IMR-90 (cell line): ENCODE measurements around the gene S1PR5. TPM values are rescaled to one million over a fixed set of nuclear protein-coding genes. Genes with fewer than 3 reads are reported as not detected.

Source experiments
- ATAC-seq: fragments of 200-7000 bp; cut with Tn5 transposase; 2 replicates; pipeline ENCODE4 v1.9.1; 2020; ENCODE audit warnings: low read depth, mild to moderate bottlenecking, moderate library complexity
- BruUV-seq: library from RNA; stranded (reverse); fragments of 400-500 nt; replicated peaks from 2 replicates; lab custom pipeline; 2021; lab: Mats Ljungman, UMichigan
- CTCF ChIA-PET: fragments of 300-600 bp; formaldehyde crosslinking; extraction: SDS; loops from one replicate; lab custom pipeline; 2021; ENCODE audit warnings: antibody characterized with exemption; lab: Yijun Ruan, JAX
- POLR2A ChIA-PET: fragments of 300-600 bp; sonication (Branson Sonifier 250); formaldehyde crosslinking; loops from one replicate; lab custom pipeline; 2022; ENCODE audit warnings: antibody characterized with exemption; ENCODE audit not compliant: unreplicated experiment; lab: Charles Lee
- DNase-seq: peaks from one replicate; pipeline ENCODE4 v3.0.0; 2013
- H2AFZ ChIP-seq: replicated peaks from 2 replicates; pipeline ENCODE3; 2013; ENCODE audit warnings: low read length, mild to moderate bottlenecking; ENCODE audit not compliant: poor library complexity
- H2AK5ac ChIP-seq: 2 replicates; pipeline ENCODE4 v1.6.1; 2013; ENCODE audit warnings: low read depth, low read length, inconsistent platforms
- H2AK9ac ChIP-seq: replicated peaks from 2 replicates; pipeline ENCODE3; 2013; ENCODE audit warnings: mild to moderate bottlenecking, low read depth, low read length, moderate library complexity; ENCODE audit not compliant: poor library complexity
- H2BK120ac ChIP-seq: 2 replicates; pipeline ENCODE4 v1.6.1; 2013; ENCODE audit warnings: low read depth, low read length, inconsistent platforms
- H2BK15ac ChIP-seq: 3 replicates; pipeline ENCODE4 v1.6.1; 2013; ENCODE audit warnings: low read depth, low read length, inconsistent platforms
- H2BK20ac ChIP-seq: 2 replicates; pipeline ENCODE4 v1.6.1; 2013; ENCODE audit warnings: low read depth, mild to moderate bottlenecking, inconsistent platforms, low read length, moderate library complexity
- H2BK5ac ChIP-seq: 2 replicates; pipeline ENCODE4 v1.6.1; 2013; ENCODE audit warnings: mild to moderate bottlenecking, low read depth, low read length, inconsistent platforms; ENCODE audit not compliant: poor library complexity, severe bottlenecking
- H3K14ac ChIP-seq: replicated peaks from 2 replicates; pipeline ENCODE4 v1.6.1; 2013; ENCODE audit warnings: low read depth, low read length, inconsistent platforms
- H3K18ac ChIP-seq: 2 replicates; pipeline ENCODE4 v1.6.1; 2013; ENCODE audit warnings: low read depth, low read length, control low read depth
- H3K23ac ChIP-seq: 2 replicates; pipeline ENCODE4 v1.6.1; 2013; ENCODE audit warnings: low read depth, low read length, inconsistent platforms
- H3K27ac ChIP-seq: 2 replicates; pipeline ENCODE4 v1.5.1; 2013; ENCODE audit warnings: mild to moderate bottlenecking, control low read depth, low read length; ENCODE audit not compliant: insufficient read depth
- H3K27me3 ChIP-seq: 2 replicates; pipeline ENCODE4 v1.6.1; 2013; ENCODE audit warnings: low read length; ENCODE audit not compliant: control insufficient read depth, insufficient read depth
- H3K36me3 ChIP-seq: 2 replicates; pipeline ENCODE4 v1.6.1; 2013; ENCODE audit warnings: low read length, mixed read lengths; ENCODE audit not compliant: control insufficient read depth, insufficient read depth
- H3K4ac ChIP-seq: 2 replicates; pipeline ENCODE4 v1.6.1; 2013; ENCODE audit warnings: low read depth, low read length, inconsistent platforms
- H3K4me1 ChIP-seq: 2 replicates; pipeline ENCODE4 v1.6.1; 2013; ENCODE audit warnings: low read length, mixed read lengths; ENCODE audit not compliant: control insufficient read depth, insufficient read depth
- H3K4me2 ChIP-seq: 2 replicates; pipeline ENCODE4 v1.6.1; 2013; ENCODE audit warnings: low read depth, mild to moderate bottlenecking, control low read depth, low read length, moderate library complexity
- H3K4me3 ChIP-seq: 2 replicates; pipeline ENCODE4 v1.5.1; 2013; ENCODE audit warnings: low read depth, mild to moderate bottlenecking, control low read depth, low read length, moderate library complexity; ENCODE audit not compliant: insufficient read depth
- H3K56ac ChIP-seq: 2 replicates; pipeline ENCODE4 v1.6.1; 2013; ENCODE audit warnings: low read length, inconsistent platforms; ENCODE audit not compliant: insufficient read depth; ENCODE audit errors: extremely low read depth
- H3K79me1 ChIP-seq, 2 experiments: 2 replicates each; pipeline ENCODE4 v1.6.1; 2013; ENCODE audit warnings: low read length in 2 of 2, inconsistent platforms in 1 of 2, low read depth in 1 of 2
- H3K9ac ChIP-seq: 2 replicates; pipeline ENCODE4 v1.6.1; 2013; ENCODE audit warnings: low read depth, low read length, control low read depth
- H3K9me1 ChIP-seq: 2 replicates; pipeline ENCODE4 v1.6.1; 2013; ENCODE audit warnings: low read length, inconsistent platforms; ENCODE audit not compliant: insufficient read depth
- H3K9me3 ChIP-seq: 2 replicates; pipeline ENCODE4 v1.6.1; 2013; ENCODE audit warnings: low read length; ENCODE audit not compliant: control insufficient read depth, insufficient read depth
- H4K20me1 ChIP-seq: 2 replicates; pipeline ENCODE4 v1.6.1; 2013; ENCODE audit warnings: low read length, inconsistent platforms; ENCODE audit not compliant: insufficient read depth
- H4K5ac ChIP-seq: 2 replicates; pipeline ENCODE4 v1.6.1; 2013; ENCODE audit warnings: mild to moderate bottlenecking, low read depth, low read length, control low read depth
- H4K8ac ChIP-seq, 2 experiments: 2 replicates each; pipeline ENCODE4 v1.6.1; 2013; ENCODE audit warnings: low read depth in 2 of 2, low read length in 2 of 2, control low read depth in 1 of 2, inconsistent platforms in 1 of 2
- H4K91ac ChIP-seq: 2 replicates; pipeline ENCODE4 v1.6.1; 2013; ENCODE audit warnings: low read depth, low read length, inconsistent platforms; ENCODE audit not compliant: insufficient read depth
- CEBPB ChIP-seq: IDR thresholded peaks from 2 replicates; pipeline ENCODE4 v1.6.1; 2012; ENCODE audit warnings: low read depth, low read length, improper control_type of control experiment
- CHD1 ChIP-seq: IDR thresholded peaks from 2 replicates; pipeline ENCODE4 v1.6.1; 2012; ENCODE audit warnings: low read depth, low read length, improper control_type of control experiment
- CTCF ChIP-seq: conservative IDR thresholded peaks from 2 replicates; pipeline ENCODE4 v1.5.1; 2012; ENCODE audit warnings: mild to moderate bottlenecking, low read depth, low read length, improper control_type of control experiment
- FOS ChIP-seq: fragments of 150-350 bp; IDR thresholded peaks from 2 replicates; pipeline ENCODE4 v1.6.1; 2016; ENCODE audit warnings: low read depth, low read length
- MAFK ChIP-seq: IDR thresholded peaks from 2 replicates; pipeline ENCODE4 v1.6.1; 2012; ENCODE audit warnings: low read depth, low read length, improper control_type of control experiment
- MAZ ChIP-seq: IDR thresholded peaks from 2 replicates; pipeline ENCODE4 v1.6.1; 2012; ENCODE audit warnings: low read depth, mild to moderate bottlenecking, low read length, improper control_type of control experiment, moderate library complexity, borderline replicate concordance
- MXI1 ChIP-seq: IDR thresholded peaks from 2 replicates; pipeline ENCODE4 v1.6.1; 2012; ENCODE audit warnings: low read depth, mild to moderate bottlenecking, low read length, moderate library complexity, borderline replicate concordance
- NFE2L2 ChIP-seq: fragments of 150-350 bp; IDR thresholded peaks from 2 replicates; pipeline ENCODE4 v1.6.1; 2016; ENCODE audit warnings: low read depth, mild to moderate bottlenecking, low read length
- POLR2A ChIP-seq: IDR thresholded peaks from 2 replicates; pipeline ENCODE4 v1.6.1; 2012; ENCODE audit warnings: mild to moderate bottlenecking, low read depth, low read length
- RAD21 ChIP-seq: IDR thresholded peaks from 2 replicates; pipeline ENCODE4 v1.6.1; 2012; ENCODE audit warnings: low read length, improper control_type of control experiment
- RCOR1 ChIP-seq: IDR thresholded peaks from 2 replicates; pipeline ENCODE4 v1.6.1; 2012; ENCODE audit warnings: mild to moderate bottlenecking, low read length, improper control_type of control experiment; ENCODE audit not compliant: insufficient replicate concordance
- RFX5 ChIP-seq: IDR thresholded peaks from 2 replicates; pipeline ENCODE4 v1.8.0; 2012; ENCODE audit warnings: low read depth, mild to moderate bottlenecking, low read length, moderate library complexity
- WGBS, 2 experiments: methylation state at CpG; one replicate each; pipeline versions ENCODE4 v1.1.5 to v1.1.7; 2013; ENCODE audit warnings: missing lambda C conversion rate in 2 of 2; ENCODE audit not compliant: insufficient read length in 1 of 2; ENCODE audit errors: extremely low coverage in 2 of 2; 5-methylcytosine and 5-hydroxymethylcytosine counted together
- dilution Hi-C: fragments of 300-500 bp; cut with HindIII; formaldehyde crosslinking; loops from one replicate; pipeline ENCODE4 v1.14.3; 2018; ENCODE audit warnings: low sequenced_read_pairs; ENCODE audit not compliant: unreplicated experiment
- in situ Hi-C: fragments of 300-500 bp; cut with MboI; formaldehyde crosslinking; loops from 3 replicates; pipeline ENCODE4 v1.14.3; 2019; ENCODE audit warnings: low sequenced_read_pairs, inconsistent platforms, mixed read lengths
- intact Hi-C: fragments of 100-400 bp; cut with micrococcal nuclease; formaldehyde crosslinking; loops from 2 replicates; pipeline ENCODE4 v1.10.0; 2022
- polyA plus RNA-seq, 3 experiments: library from polyadenylated mRNA; depleted of rRNA; stranded (reverse); fragments of >200 nt; gene quantifications; 2 replicates each; pipeline ENCODE4 v1.2.3, GENCODE V29; 2012; ENCODE audit warnings: low replicate concordance in 1 of 3
- total RNA-seq: library from RNA; depleted of rRNA; stranded (reverse); fragments of >200 nt; gene quantifications from 2 replicates; pipeline ENCODE4 v1.2.3, GENCODE V29; 2012
- TF ChIP-seq, protein P1 (sequence below): fragments of 150-350 bp; IDR thresholded peaks from 2 replicates; pipeline ENCODE4 v1.6.1; 2017; ENCODE audit warnings: mild to moderate bottlenecking, antibody characterized with exemption, low read length, low read depth

Gene S1PR5
- total and polyA plus RNA-seq, 2 of the 4 experiments (the other 2 are of a cell fraction): 0.36 to 0.55 TPM

- no peak overlapping the region for H2BK15ac ChIP-seq
- no peak overlapping the region for H3K14ac ChIP-seq
- no peak overlapping the region for H3K9ac ChIP-seq
- no peak overlapping the region for H3K4me3 ChIP-seq
- H3K36me3 ChIP-seq: peaks cover 71% of the 10 kb centered on the region
- no peak overlapping the region for H3K23ac ChIP-seq
- DNase-seq (no peak), ATAC-seq (no peak)
- no TSS peak for BruUV-seq
- H3K4me2 ChIP-seq: no peak overlapping the region
- dilution Hi-C loops (no loop called here), in situ Hi-C loops (no loop called here), intact Hi-C loops (no loop called here)
- CTCF ChIA-PET: interaction anchor here (1.1 kb wide), 1 partner anchor 21 kb away, joined by 3 read pairs; no protein-coding TSS in a partner anchor
- peaks cover 4% of the 10 kb centered on the region; the same call in 1 of the 2 replicates for H4K20me1 ChIP-seq
- no peak overlapping the region for H4K5ac ChIP-seq
- H3K9me1 ChIP-seq: no peaks in the 10 kb centered on the region
- H3K18ac ChIP-seq: no peak overlapping the region
- H2BK5ac ChIP-seq: no peak overlapping the region
- no peak overlapping the region for H2BK120ac ChIP-seq
- H3K27ac ChIP-seq: no peak overlapping the region
- H2BK20ac ChIP-seq: no peak overlapping the region
- no peak overlapping the region for H3K56ac ChIP-seq
- H3K79me1 ChIP-seq: no peaks in the 10 kb centered on the region
- H2AK9ac ChIP-seq: no peak overlapping the region
- no peak overlapping the region for H4K91ac ChIP-seq
- no peak for TF ChIP-seq MXI1
- TF ChIP-seq MAFK: no peak
- TF ChIP-seq RAD21: no peak
- TF ChIP-seq POLR2A: no peak
- TF ChIP-seq MAZ: no peak
- no peak for TF ChIP-seq NFE2L2
- no peak for TF ChIP-seq CHD1
- TF ChIP-seq CEBPB: no peak
- TF ChIP-seq, protein P1, sequence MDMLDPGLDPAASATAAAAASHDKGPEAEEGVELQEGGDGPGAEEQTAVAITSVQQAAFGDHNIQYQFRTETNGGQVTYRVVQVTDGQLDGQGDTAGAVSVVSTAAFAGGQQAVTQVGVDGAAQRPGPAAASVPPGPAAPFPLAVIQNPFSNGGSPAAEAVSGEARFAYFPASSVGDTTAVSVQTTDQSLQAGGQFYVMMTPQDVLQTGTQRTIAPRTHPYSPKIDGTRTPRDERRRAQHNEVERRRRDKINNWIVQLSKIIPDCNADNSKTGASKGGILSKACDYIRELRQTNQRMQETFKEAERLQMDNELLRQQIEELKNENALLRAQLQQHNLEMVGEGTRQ: no peak
- no peak for TF ChIP-seq RCOR1
- TF ChIP-seq CTCF: no peak
- no peak for TF ChIP-seq RFX5
- no peak for TF ChIP-seq FOS
- H2AK5ac ChIP-seq: no peak overlapping the region
- H3K27me3 ChIP-seq: no peaks in the 10 kb centered on the region
- no peak overlapping the region for H3K4ac ChIP-seq
- H3K9me3 ChIP-seq: no peaks in the 10 kb centered on the region
- 100% methylated on average over 1 of the region's 7 CpGs; no CpG with 5 or more reads in 1 of the 2 experiments for WGBS, 2 experiments
- H2AFZ ChIP-seq: no peak overlapping the region
- no peak overlapping the region for H4K8ac ChIP-seq
- no peaks in the 10 kb centered on the region for H3K4me1 ChIP-seq
- POLR2A ChIA-PET: interaction anchor here (0.5 kb wide), 1 partner anchor 8 kb away, joined by 6 read pairs; no protein-coding TSS in a partner anchor
Observed at GRCh38 chr19:10555610-10555973, 38.3 kb upstream of the S1PR5 start.
